Measurements from ENCODE around the gene MAGEA2B.
"Not testable (repeated sequence)": the region's sequence is repeated elsewhere in the genome, so short reads cannot be mapped to it uniquely, and the experiment has no call there.

MAGEA2B gene

GRCh38 chrX:152713815-152714787 is at the start of gene MAGEA2B:
MAGEA2B (plus strand) TSS chrX:152714628; CDS start chrX:152717107, 2,479 bp downstream.
- not testable (repeated sequence) for DNase-seq

- no peak for DNase-seq
These were observed 40.3 kb upstream of the MAGEA2B start for GRCh38 chrX:152674135-152674534.

GRCh38 chrX:152674652-152675051 is 39.8 kb upstream of the MAGEA2B start:
- DNase-seq = not testable (repeated sequence)

- DNase-seq = not testable (repeated sequence)
These were observed 33.4 kb upstream of the MAGEA2B start for GRCh38 chrX:152681012-152681411.

GRCh38 chrX:152697952-152698931 is 16.2 kb upstream of the MAGEA2B start, which contains the start of gene MAGEA3:
MAGEA3 (plus strand) TSS chrX:152698794; CDS start chrX:152700833, 2,039 bp downstream.
- DNase-seq = not testable (repeated sequence)

- not testable (repeated sequence) for DNase-seq
These were observed 14.0 kb upstream of the MAGEA2B start for GRCh38 chrX:152700390-152700789.

GRCh38 chrX:152706500-152706899 is 7.9 kb upstream of the MAGEA2B start:
- DNase-seq = not testable (repeated sequence)

- not testable (repeated sequence) for DNase-seq
These were observed 5.3 kb upstream of the MAGEA2B start, which contains the start of gene CSAG2 for GRCh38 chrX:152709173-152709572. CSAG2 (minus strand) TSS chrX:152709273; CDS start chrX:152709112, 161 bp downstream.

- DNase-seq = not testable (repeated sequence)
These were observed 1.2 kb upstream of the MAGEA2B start for GRCh38 chrX:152713195-152713594.

- no peak for DNase-seq
These were observed 11.0 kb downstream of the MAGEA2B start for GRCh38 chrX:152725409-152725808.

- DNase-seq = peak; percentile 91
These were observed 19.0 kb downstream of the MAGEA2B start, which contains the start of the genes CSAG1 and MAGEA12 for GRCh38 chrX:152733261-152733975. CSAG1 (minus strand) TSS chrX:152733721; CDS start chrX:152732460, 1,261 bp downstream. MAGEA12 (plus strand) TSS chrX:152733757; CDS start chrX:152736162, 2,405 bp downstream.

GRCh38 chrX:152734143-152734858 is 19.9 kb downstream of the MAGEA2B start:
- not testable (repeated sequence) for DNase-seq

GRCh38 chrX:152735101-152735500 is 20.7 kb downstream of the MAGEA2B start:
- no peak for DNase-seq

- no peak for DNase-seq
These were observed 21.6 kb downstream of the MAGEA2B start for GRCh38 chrX:152735860-152736511.

- not testable (repeated sequence) for DNase-seq
These were observed 22.1 kb downstream of the MAGEA2B start for GRCh38 chrX:152736528-152736927.

- DNase-seq = no peak
These were observed 24.1 kb downstream of the MAGEA2B start for GRCh38 chrX:152738560-152738959.

GRCh38 chrX:152753686-152754650 is 39.5 kb downstream of the MAGEA2B start, which contains the start of gene MAGEA2:
MAGEA2 (minus strand) TSS chrX:152753842; CDS start chrX:152751363, 2,479 bp downstream.
- not testable (repeated sequence) for DNase-seq

GRCh38 chrX:152754871-152755270 is 40.4 kb downstream of the MAGEA2B start:
- DNase-seq = not testable (repeated sequence)

GRCh38 chrX:152758918-152759317 is 44.5 kb downstream of the MAGEA2B start, which contains the start of gene CSAG3:
CSAG3 (plus strand) TSS chrX:152759218.
- not testable (repeated sequence) for DNase-seq

All from NCI-H1436 (cell line).